Spleen (tissue), 11 donors: ENCODE measurements around the gene RBM14. TPM values are rescaled to one million over a fixed set of nuclear protein-coding genes. Genes with fewer than 3 reads are reported as not detected.
"Not testable (repeated sequence)": the region's sequence is repeated elsewhere in the genome, so short reads cannot be mapped to it uniquely, and the experiment has no call there.

Experiments used
- DNase-seq: peaks from one replicate; pipeline ENCODE4 v3.0.0-alpha.2; 2020
- H3K27ac ChIP-seq, 8 donors: fragments of 200-600 bp; sonication (generic) in 7 of 8; 1 replicate in 4 of 8; 2 replicates in 4 of 8; pipeline versions ENCODE4 v1.5.0 to v1.8.0; 2016 to 2021; ENCODE audit warnings: inconsistent platforms in 4 of 8, mild to moderate bottlenecking in 4 of 8, moderate library complexity in 1 of 8
- H3K27me3 ChIP-seq, 7 donors: fragments of 200-600 bp; sonication (generic) in 6 of 7; replicated peaks in 1 of 7; 1 replicate in 4 of 7; 2 replicates in 3 of 7; pipeline versions ENCODE4 v1.5.0 to v1.8.0; 2016 to 2021; ENCODE audit warnings: inconsistent platforms in 3 of 7, mild to moderate bottlenecking in 1 of 7
- H3K36me3 ChIP-seq, 6 donors: fragments of 200-600 bp; sonication (generic) in 5 of 6; 1 replicate in 4 of 6; 2 replicates in 2 of 6; pipeline versions ENCODE4 v1.5.0 to v1.8.0; 2016 to 2021; ENCODE audit warnings: inconsistent platforms in 2 of 6
- H3K4me1 ChIP-seq, 6 donors: fragments of 200-600 bp; sonication (generic) in 5 of 6; 1 replicate in 3 of 6; 2 replicates in 3 of 6; pipeline versions ENCODE4 v1.5.0 to v1.8.0; 2016 to 2021; ENCODE audit warnings: inconsistent platforms in 3 of 6
- H3K4me3 ChIP-seq, 8 donors: fragments of 200-600 bp; sonication (generic) in 7 of 8; 1 replicate in 4 of 8; 2 replicates in 4 of 8; pipeline versions ENCODE4 v1.5.0 to v1.8.0; 2016 to 2021; ENCODE audit warnings: inconsistent platforms in 4 of 8, mild to moderate bottlenecking in 4 of 8, moderate library complexity in 2 of 8
- H3K9me3 ChIP-seq, 8 donors: fragments of 200-600 bp; sonication (generic) in 7 of 8; 1 replicate in 4 of 8; 2 replicates in 4 of 8; pipeline versions ENCODE4 v1.5.0 to v1.8.0; 2016 to 2021; ENCODE audit warnings: inconsistent platforms in 4 of 8
- POLR2A ChIP-seq, 3 donors: fragments of 450-650 bp; IDR thresholded peaks; one replicate each; pipeline ENCODE4 v1.5.1; 2017; ENCODE audit warnings: antibody characterized with exemption in 3 of 3, mild to moderate bottlenecking in 1 of 3
- POLR2AphosphoS5 ChIP-seq, 3 donors: sonication (generic); formaldehyde crosslinking; IDR thresholded peaks; one replicate each; pipeline ENCODE4 v1.5.1; 2017; ENCODE audit warnings: antibody characterized with exemption in 3 of 3
- WGBS, 5 donors: extraction: QIAGEN DNeasy Blood & Tissue Kit in 3 of 5; methylation state at CpG; one replicate each; pipeline versions ENCODE4 v1.1.5 to v1.1.7; 2013 to 2018; 5-methylcytosine and 5-hydroxymethylcytosine counted together
- intact Hi-C: fragments of 100-400 bp; cut with DNase I; formaldehyde crosslinking; loops from one replicate; pipeline ENCODE4 v1.15.0; 2023; ENCODE audit warnings: low total_unique reads
- polyA plus RNA-seq, 3 donors: library from polyadenylated mRNA; stranded (reverse); fragments of 200-250 nt; gene quantifications; one replicate each; pipeline ENCODE4 v1.2.1, GENCODE V29; 2013
- total RNA-seq, 7 donors: library from RNA; depleted of rRNA in 3 of 7; stranded (reverse); fragments of >200 nt in 3 of 7; fragmentation: NEBNext Ultra II Directional in 4 of 7; extraction: Animal tissue kit (Norgen Biotek cat#: 25700) in 4 of 7; gene quantifications; one replicate each; pipeline versions ENCODE4 v1.1.0 to v1.2.1, GENCODE V29; 2016 to 2021
- TF ChIP-seq, protein P1 (sequence below), 11 experiments: fragments of 200-600 bp in 7 of 11; fragments of 450-650 bp in 4 of 11; sonication (generic) in 4 of 11; IDR thresholded peaks in 8 of 11; conservative IDR thresholded peaks in 3 of 11; 1 replicate in 7 of 11; 2 replicates in 4 of 11; pipeline versions ENCODE4 v1.4.0 to v1.8.0; 2016 to 2021; ENCODE audit warnings: antibody characterized with exemption in 11 of 11, inconsistent platforms in 4 of 11, mild to moderate bottlenecking in 1 of 11
- donor health status: healthy with polysubstance abuse.
- donor health status: DM: no; HTN: no; CAD: no; lungs with moderate emphysema.
- donor health status: DM: no; HTN: no; CAD: no.
- donor health status: Bipolar disorder and iron deficiency.
- donor health status: healthy.
- donor health status: DM: no; HTN: no; CAD: no.
- donor health status: DM: yes; HTN: yes; CAD: no.

Gene RBM14
- total and polyA plus RNA-seq, 10 donors, result 37.7 to 96.6 (median 73.5) TPM

DNA sequence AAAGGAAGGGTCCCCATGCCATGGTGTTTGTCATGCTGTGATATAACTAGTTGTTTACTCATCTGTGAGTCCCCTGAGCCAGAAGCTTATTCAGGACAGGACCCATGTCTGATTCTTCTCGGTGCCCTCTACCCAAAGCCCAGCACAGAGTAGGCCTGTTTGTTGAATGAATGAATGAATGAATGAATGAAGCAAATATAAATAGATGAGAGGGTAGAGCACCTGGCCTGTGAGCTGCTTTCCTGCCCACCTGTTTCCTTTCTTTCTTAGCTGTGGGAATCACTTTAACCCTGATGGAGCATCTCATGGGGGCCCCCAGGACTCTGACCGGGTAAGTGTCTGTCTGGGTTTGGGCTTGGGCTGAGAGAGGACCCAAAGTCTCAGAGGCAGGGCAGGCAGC is 16.2 kb upstream of the RBM14 start:
- Histone ChIP-seq H3K9me3 (no peaks in the 10 kb centered on the region), H3K27me3 (no peaks in the 10 kb centered on the region), H3K4me1 (peaks cover 4 to 48% (median 27%) of the 10 kb centered on the region in 6 donors), H3K27ac (no peak overlapping the region), H3K4me3 (no peak overlapping the region), H3K36me3 (peaks cover 0 to 62% (median 19%) of the 10 kb centered on the region in 6 donors)
- 78 to 89% (median 86%) methylated on average over 2 of the region's 2 CpGs for WGBS, 5 donors
- TF ChIP-seq POLR2A (IDR thresholded peaks at IDR 0.05) (no peak), POLR2AphosphoS5 (IDR thresholded peaks at IDR 0.05) (no peak)
- TF ChIP-seq, protein P1, sequence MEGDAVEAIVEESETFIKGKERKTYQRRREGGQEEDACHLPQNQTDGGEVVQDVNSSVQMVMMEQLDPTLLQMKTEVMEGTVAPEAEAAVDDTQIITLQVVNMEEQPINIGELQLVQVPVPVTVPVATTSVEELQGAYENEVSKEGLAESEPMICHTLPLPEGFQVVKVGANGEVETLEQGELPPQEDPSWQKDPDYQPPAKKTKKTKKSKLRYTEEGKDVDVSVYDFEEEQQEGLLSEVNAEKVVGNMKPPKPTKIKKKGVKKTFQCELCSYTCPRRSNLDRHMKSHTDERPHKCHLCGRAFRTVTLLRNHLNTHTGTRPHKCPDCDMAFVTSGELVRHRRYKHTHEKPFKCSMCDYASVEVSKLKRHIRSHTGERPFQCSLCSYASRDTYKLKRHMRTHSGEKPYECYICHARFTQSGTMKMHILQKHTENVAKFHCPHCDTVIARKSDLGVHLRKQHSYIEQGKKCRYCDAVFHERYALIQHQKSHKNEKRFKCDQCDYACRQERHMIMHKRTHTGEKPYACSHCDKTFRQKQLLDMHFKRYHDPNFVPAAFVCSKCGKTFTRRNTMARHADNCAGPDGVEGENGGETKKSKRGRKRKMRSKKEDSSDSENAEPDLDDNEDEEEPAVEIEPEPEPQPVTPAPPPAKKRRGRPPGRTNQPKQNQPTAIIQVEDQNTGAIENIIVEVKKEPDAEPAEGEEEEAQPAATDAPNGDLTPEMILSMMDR (IDR thresholded peaks at IDR 0.05 in 8 of 11, conservative IDR thresholded peaks at IDR 0.05 in 3 of 11), result no peak
- intact Hi-C loops, result no loop called here
- no peak for DNase-seq

DNA sequence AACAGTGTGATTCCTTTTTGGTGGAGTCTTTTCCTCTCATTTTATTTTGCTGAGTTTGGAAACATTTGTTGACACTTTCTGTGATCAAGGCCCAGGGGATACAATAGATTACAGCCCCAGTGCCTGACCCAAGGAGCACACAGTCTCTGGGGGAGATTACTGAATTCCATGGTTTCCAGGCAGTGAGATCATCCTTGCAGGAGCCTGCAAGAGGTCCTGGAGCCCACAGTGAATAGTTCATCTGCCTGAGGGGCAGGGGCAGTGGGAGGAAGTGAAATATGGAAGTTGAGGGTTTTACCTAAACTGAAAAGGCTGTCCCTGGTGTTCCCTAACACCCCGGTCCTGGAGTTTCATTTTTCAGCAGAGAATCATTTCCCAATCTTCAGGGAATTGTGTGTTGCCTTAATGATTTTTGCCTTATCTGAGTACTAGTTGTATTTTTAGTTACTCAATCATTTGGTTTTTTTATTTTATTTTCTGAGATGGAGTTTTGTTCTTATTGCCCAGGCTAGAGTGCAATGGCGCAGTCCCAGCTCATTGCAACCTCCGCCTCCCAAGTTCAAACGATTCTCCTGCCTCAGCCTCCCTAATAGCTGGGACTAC is 15.7 kb upstream of the RBM14 start:
- Histone ChIP-seq H3K4me3 (no peak overlapping the region), H3K4me1 (peaks cover under 1 to 47% (median 22%) of the 10 kb centered on the region in 6 donors), H3K36me3 (peaks cover 0 to 68% (median 24%) of the 10 kb centered on the region in 6 donors), H3K27me3 (no peaks in the 10 kb centered on the region), H3K9me3 (no peaks in the 10 kb centered on the region), H3K27ac (no peak overlapping the region)
- no peak for DNase-seq
- TF ChIP-seq POLR2A (IDR thresholded peaks at IDR 0.05) (no peak), POLR2AphosphoS5 (IDR thresholded peaks at IDR 0.05) (no peak)
- TF ChIP-seq, protein P1 (IDR thresholded peaks at IDR 0.05 in 8 of 11, conservative IDR thresholded peaks at IDR 0.05 in 3 of 11), result no peak
- WGBS, 5 donors, result 72 to 80% (median 74%) methylated on average over 4 of the region's 4 CpGs
- intact Hi-C loops, result no loop called here

DNA sequence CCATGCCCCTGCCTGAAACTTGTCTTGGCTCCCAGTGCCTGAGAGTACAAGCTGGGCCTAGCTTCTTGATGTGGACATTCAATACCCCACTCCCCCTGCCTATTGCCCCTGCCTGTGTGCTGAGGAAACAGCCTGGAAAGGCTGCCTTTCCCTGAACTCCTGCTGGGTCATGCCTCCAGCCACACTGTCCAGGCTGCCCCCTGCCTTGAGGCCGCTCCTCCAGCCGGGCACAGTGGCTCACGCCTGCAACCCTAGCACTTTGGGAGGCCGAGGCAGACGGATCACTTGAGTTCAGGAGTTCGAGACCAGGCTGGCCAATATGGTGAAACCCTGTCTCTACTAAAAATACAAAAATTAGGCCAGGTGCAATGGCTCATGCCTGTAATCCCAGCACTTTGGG is 13.4 kb upstream of the RBM14 start:
- TF ChIP-seq POLR2AphosphoS5 (IDR thresholded peaks at IDR 0.05) (no peak), POLR2A (IDR thresholded peaks at IDR 0.05) (no peak)
- TF ChIP-seq, protein P1 (IDR thresholded peaks at IDR 0.05 in 8 of 11, conservative IDR thresholded peaks at IDR 0.05 in 3 of 11), result no peak
- 94 to 98% (median 97%) methylated on average over 5 to 6 of the region's 6 CpGs for WGBS, 5 donors
- no peak overlapping the region for H3K27ac ChIP-seq
- H3K4me1 ChIP-seq, result peaks cover 0 to 54% (median 29%) of the 10 kb centered on the region in 6 donors
- no peak overlapping the region for H3K4me3 ChIP-seq
- peaks cover 0 to 85% (median 30%) of the 10 kb centered on the region in 6 donors for H3K36me3 ChIP-seq
- no peaks in the 10 kb centered on the region for H3K27me3 ChIP-seq
- DNase-seq, result no peak
- intact Hi-C loops, result no loop called here
- H3K9me3 ChIP-seq, result no peaks in the 10 kb centered on the region

DNA sequence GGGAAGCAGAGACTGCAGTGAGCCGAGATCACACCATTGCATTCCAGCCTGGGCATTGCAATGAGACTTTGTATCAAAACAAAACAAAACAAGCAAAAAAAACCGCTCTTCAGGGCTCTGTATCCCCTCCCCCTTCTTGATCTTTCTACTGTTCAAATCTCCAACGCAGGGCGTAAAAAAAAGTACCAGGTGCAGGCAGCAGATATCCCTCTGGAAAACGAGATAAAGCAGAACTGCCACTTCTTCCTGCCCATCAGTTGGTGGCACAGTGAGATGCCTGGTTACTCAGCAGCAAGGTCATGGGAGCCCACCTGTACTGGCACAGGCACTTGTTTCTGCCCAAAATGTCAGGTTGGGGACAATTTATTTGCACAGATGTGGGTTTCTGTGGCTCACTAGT is 12.3 kb upstream of the RBM14 start:
- intact Hi-C loops, result no loop called here
- H3K4me1 ChIP-seq, result peaks cover 0 to 56% (median 33%) of the 10 kb centered on the region in 6 donors
- 69 to 87% (median 76%) methylated on average over 5 of the region's 5 CpGs for WGBS, 5 donors

DNA sequence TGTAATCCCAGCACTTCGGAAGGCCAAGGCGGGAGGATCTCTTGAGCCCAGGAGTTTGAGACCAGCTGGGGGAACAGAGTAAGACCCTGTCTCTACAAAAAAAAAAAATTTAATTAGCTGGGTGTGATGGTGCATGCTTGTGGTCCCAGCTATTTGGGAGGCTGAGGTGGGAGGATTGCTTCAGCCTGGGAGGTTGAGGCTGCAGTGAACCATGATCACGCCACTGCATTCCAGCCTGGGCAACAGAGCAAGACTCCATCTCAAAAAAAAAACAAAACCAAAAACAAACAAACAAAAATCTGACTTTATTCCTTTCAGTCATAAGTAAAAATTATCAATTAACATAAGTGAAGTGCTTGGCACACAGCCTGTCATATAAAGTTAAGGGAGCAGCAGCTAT is 9.8 kb upstream of the RBM14 start:
- 95 to 98% (median 97%) methylated on average over 3 of the region's 3 CpGs for WGBS, 5 donors
- peaks cover 6 to 55% (median 40%) of the 10 kb centered on the region in 6 donors for H3K4me1 ChIP-seq
- peaks cover 0 to 57% (median 24%) of the 10 kb centered on the region in 6 donors for H3K36me3 ChIP-seq
- H3K4me3 ChIP-seq, H3K27me3 ChIP-seq, DNase-seq, H3K9me3 ChIP-seq, intact Hi-C loops: not testable (repeated sequence)
- peak overlapping the region in 4 of 8 donors; percentile 62 to 81 (median 70) for H3K27ac ChIP-seq

More for the DNA sequence above, 12.3 kb upstream of the RBM14 start:
- Histone ChIP-seq H3K36me3 (peaks cover 0 to 81% (median 30%) of the 10 kb centered on the region in 6 donors), H3K27ac (no peak overlapping the region), H3K27me3 (no peaks in the 10 kb centered on the region), H3K9me3 (no peaks in the 10 kb centered on the region), H3K4me3 (no peak overlapping the region)
- TF ChIP-seq POLR2AphosphoS5 (IDR thresholded peaks at IDR 0.05) (no peak), POLR2A (IDR thresholded peaks at IDR 0.05) (no peak)
- TF ChIP-seq, protein P1 (IDR thresholded peaks at IDR 0.05 in 8 of 11, conservative IDR thresholded peaks at IDR 0.05 in 3 of 11), result no peak
- DNase-seq, result no peak
